ENCODE data around the gene KCNG1. TPM values are rescaled to one million over a fixed set of nuclear protein-coding genes. Genes with fewer than 3 reads are reported as not detected.

The KCNG1 gene
- total and polyA plus RNA-seq, 2 of the 8 experiments (the other 6 are each of a cell fraction or from before 2014, with no cell fraction given) = 16.0 to 18.0 TPM

- Histone ChIP-seq H3K4ac (replicated peaks; ENCODE audit: insufficient read length, low read depth, low read length) (no peak overlapping the region), H4K5ac (ENCODE audit: insufficient read length, low read depth, low read length) (no peak overlapping the region), H3K27me3 (replicated peaks in 1 of 4; ENCODE audit: control insufficient read depth in 3 of 4, extremely low read depth in 1 of 4, insufficient read depth in 3 of 4, low read length in 3 of 4) (peaks cover 0 to 2% (median 0%) of the 10 kb centered on the region in 4 experiments; a peak in 2 of 7 replicates), H2BK120ac (replicated peaks; ENCODE audit: low read depth, low read length) (no peak overlapping the region), H3K4me2 (ENCODE audit: insufficient read depth in 1 of 2, low read depth in 2 of 2, low read length in 2 of 2) (no peak overlapping the region), H2BK5ac (ENCODE audit: low read depth, low read length) (no peak overlapping the region), H3K23me2 (ENCODE audit: low read depth, low read length) (no peaks in the 10 kb centered on the region), H4K8ac (ENCODE audit: extremely low read depth, insufficient read depth, low read length) (peak overlapping the region; percentile 3; the same call in 1 of the 2 replicates), H4K91ac (replicated peaks; ENCODE audit: insufficient read length, low read length) (no peak overlapping the region), H3K18ac (ENCODE audit: extremely low read depth, low read length) (no peak overlapping the region), H3K9ac (replicated peaks in 1 of 4; ENCODE audit: extremely low read depth in 1 of 4, low read depth in 3 of 4, low read length in 3 of 4) (no peak overlapping the region), H3K36me3 (ENCODE audit: control insufficient read depth in 2 of 4, insufficient read depth in 4 of 4, low read length in 3 of 4) (no peaks in the 10 kb centered on the region; a peak in 1 of 8 replicates), H2BK12ac (ENCODE audit: low read depth, low read length) (no peak overlapping the region), H2AFZ (ENCODE audit: low read length) (no peak overlapping the region), H3K23ac (ENCODE audit: insufficient read length) (no peak overlapping the region), H3K79me2 (ENCODE audit: control insufficient read depth in 1 of 2, insufficient read depth in 2 of 2, low read length in 2 of 2) (no peaks in the 10 kb centered on the region), H3K14ac (ENCODE audit: insufficient read length) (no peak overlapping the region), H3K79me1 (ENCODE audit: low read depth, low read length) (no peaks in the 10 kb centered on the region), H3K4me1 (replicated peaks in 1 of 4; ENCODE audit: control insufficient read depth in 3 of 4, insufficient read depth in 4 of 4, low read length in 3 of 4) (no peaks in the 10 kb centered on the region), H2BK15ac (ENCODE audit: low read length) (no peak overlapping the region), H3K56ac (replicated peaks; ENCODE audit: insufficient read length, low read depth, low read length) (no peak overlapping the region), H3K4me3 (ENCODE audit: extremely low read depth in 1 of 4, insufficient read depth in 2 of 4, low read depth in 3 of 4, low read length in 4 of 4) (no peak overlapping the region), H4K20me1 (replicated peaks in 1 of 2; ENCODE audit: control insufficient read depth in 1 of 2, insufficient read depth in 2 of 2, low read length in 2 of 2) (no peaks in the 10 kb centered on the region), H3K9me3 (ENCODE audit: insufficient read depth in 2 of 2, low read depth in 1 of 2, low read length in 1 of 2) (no peaks in the 10 kb centered on the region), H2BK20ac (ENCODE audit: low read length) (no peak overlapping the region), H3K27ac (ENCODE audit: low read depth, low read length) (no peak overlapping the region), H2AK5ac (ENCODE audit: low read depth, low read length) (no peak overlapping the region)
- ChIA-PET POLR2A (ENCODE audit: partially characterized antibody) (interaction anchor here (0.8 to 0.9 kb wide), 2 partner anchors 14 to 26 kb away, joined by 3 read pairs; no protein-coding TSS in a partner anchor), CTCF (ENCODE audit: partially characterized antibody) (interaction anchor here (0.5 to 2.3 kb wide), 8 partner anchors 9 to 231 kb away, joined by 3 to 10 read pairs (median 4); partner anchors contain the start of gene KCNG1)
- FAIRE-seq (no peak), DNase-seq (ENCODE audit: low read depth in 1 of 2, low spot score in 2 of 2) (no peak)
- WGBS, 2 experiments (ENCODE audit: extremely low coverage in 1 of 2, insufficient coverage in 1 of 2, insufficient read length in 1 of 2, insufficient replicate concordance in 2 of 2, low coverage in 1 of 2, low lambda C conversion rate in 2 of 2, missing lambda C conversion rate in 1 of 2) = 88% methylated on average over 19 of the region's 20 CpGs; no CpG with 5 or more reads in 1 of the 2 experiments
- no peak for TF ChIP-seq CHD1 (IDR thresholded peaks at IDR 0.05; ENCODE audit: low read depth, low read length)
- TF ChIP-seq TEAD4 (IDR thresholded peaks at IDR 0.05; ENCODE audit: low read depth, low read length) = no peak
- TF ChIP-seq NANOG (IDR thresholded peaks at IDR 0.05; ENCODE audit: insufficient read depth, low read depth, low read length, poor library complexity, severe bottlenecking) = no peak
- TF ChIP-seq MAX (IDR thresholded peaks at IDR 0.05) = no peak
- TF ChIP-seq KDM1A (IDR thresholded peaks at IDR 0.05; ENCODE audit: borderline replicate concordance, low read length) = no peak
- no peak for TF ChIP-seq POLR2AphosphoS5 (IDR thresholded peaks at IDR 0.05; ENCODE audit: low read depth, low read length)
- no peak for TF ChIP-seq POLR2A (IDR thresholded peaks at IDR 0.05; ENCODE audit: control extremely low read depth in 1 of 2, low read depth in 2 of 2, low read length in 2 of 2)
- TF ChIP-seq FOSL1 (IDR thresholded peaks at IDR 0.05; ENCODE audit: insufficient read depth, low read depth, low read length) = no peak
- TF ChIP-seq CBX5 (IDR thresholded peaks at IDR 0.05; ENCODE audit: low read depth, low read length) = no peak
Observed at GRCh38 chr20:51001430-51002265, 21.3 kb downstream of the KCNG1 start.

Measured in H1 (cell line).